Lower leg skin (tissue), 4 donors: ENCODE data around the gene TM4SF5. TPM values are rescaled to one million over a fixed set of nuclear protein-coding genes. Genes with fewer than 3 reads are reported as not detected.
A peak's percentile ranks its signal among the peaks of the same experiment; 100 is the strongest.

ENCODE experiments used
- DNase-seq, 2 donors: peaks; one replicate each; pipeline ENCODE4 v3.0.0-alpha.2; 2019; ENCODE audit warnings: low spot score in 2 of 2
- H3K4me3 ChIP-seq: fragments of 200-600 bp; sonication (generic); 2 replicates; pipeline ENCODE4 v1.5.1; 2017; ENCODE audit warnings: mild to moderate bottlenecking, low read depth; ENCODE audit not compliant: poor library complexity, severe bottlenecking
- POLR2A ChIP-seq, 2 donors: fragments of 450-650 bp; IDR thresholded peaks; one replicate each; pipeline ENCODE4 v1.6.1; 2016 to 2017; ENCODE audit warnings: antibody characterized with exemption in 2 of 2, mild to moderate bottlenecking in 1 of 2, moderate library complexity in 1 of 2
- WGBS, 2 donors: methylation state at CpG; one replicate each; pipeline ENCODE4 v1.1.5; 2018; 5-methylcytosine and 5-hydroxymethylcytosine counted together
- intact Hi-C: fragments of 100-400 bp; cut with DNase I; formaldehyde crosslinking; loops from one replicate; pipeline ENCODE4 v1.15.0; 2023; ENCODE audit warnings: low total_unique reads
- total RNA-seq, 4 donors: library from RNA; depleted of rRNA; stranded (reverse); fragments of >200 nt; gene quantifications; one replicate each; pipeline ENCODE4 v1.1.0, GENCODE V29; 2016
- TF ChIP-seq, protein P1 (sequence below), 3 donors: fragments of 450-650 bp; IDR thresholded peaks; one replicate each; pipeline ENCODE4 v1.5.1; 2016; ENCODE audit warnings: antibody characterized with exemption in 3 of 3, mild to moderate bottlenecking in 3 of 3, moderate library complexity in 2 of 3

Gene TM4SF5
- total RNA-seq, 4 donors from 2014 or later = not detected

GRCh38 chr17:4780325-4780955 is 8.8 kb downstream of the TM4SF5 start:
- 91 to 93% methylated on average over 11 of the region's 11 CpGs for WGBS, 2 donors
- no peak for DNase-seq
- TF ChIP-seq, protein P1, sequence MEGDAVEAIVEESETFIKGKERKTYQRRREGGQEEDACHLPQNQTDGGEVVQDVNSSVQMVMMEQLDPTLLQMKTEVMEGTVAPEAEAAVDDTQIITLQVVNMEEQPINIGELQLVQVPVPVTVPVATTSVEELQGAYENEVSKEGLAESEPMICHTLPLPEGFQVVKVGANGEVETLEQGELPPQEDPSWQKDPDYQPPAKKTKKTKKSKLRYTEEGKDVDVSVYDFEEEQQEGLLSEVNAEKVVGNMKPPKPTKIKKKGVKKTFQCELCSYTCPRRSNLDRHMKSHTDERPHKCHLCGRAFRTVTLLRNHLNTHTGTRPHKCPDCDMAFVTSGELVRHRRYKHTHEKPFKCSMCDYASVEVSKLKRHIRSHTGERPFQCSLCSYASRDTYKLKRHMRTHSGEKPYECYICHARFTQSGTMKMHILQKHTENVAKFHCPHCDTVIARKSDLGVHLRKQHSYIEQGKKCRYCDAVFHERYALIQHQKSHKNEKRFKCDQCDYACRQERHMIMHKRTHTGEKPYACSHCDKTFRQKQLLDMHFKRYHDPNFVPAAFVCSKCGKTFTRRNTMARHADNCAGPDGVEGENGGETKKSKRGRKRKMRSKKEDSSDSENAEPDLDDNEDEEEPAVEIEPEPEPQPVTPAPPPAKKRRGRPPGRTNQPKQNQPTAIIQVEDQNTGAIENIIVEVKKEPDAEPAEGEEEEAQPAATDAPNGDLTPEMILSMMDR (IDR thresholded peaks at IDR 0.05) = no peak
- TF ChIP-seq POLR2A (IDR thresholded peaks at IDR 0.05) = no peak
- H3K4me3 ChIP-seq = no peak overlapping the region
- intact Hi-C loops = no loop called here

GRCh38 chr17:4782652-4783051 is 11.0 kb downstream of the TM4SF5 start:
- intact Hi-C loops = no loop called here
- DNase-seq = no peak

DNA sequence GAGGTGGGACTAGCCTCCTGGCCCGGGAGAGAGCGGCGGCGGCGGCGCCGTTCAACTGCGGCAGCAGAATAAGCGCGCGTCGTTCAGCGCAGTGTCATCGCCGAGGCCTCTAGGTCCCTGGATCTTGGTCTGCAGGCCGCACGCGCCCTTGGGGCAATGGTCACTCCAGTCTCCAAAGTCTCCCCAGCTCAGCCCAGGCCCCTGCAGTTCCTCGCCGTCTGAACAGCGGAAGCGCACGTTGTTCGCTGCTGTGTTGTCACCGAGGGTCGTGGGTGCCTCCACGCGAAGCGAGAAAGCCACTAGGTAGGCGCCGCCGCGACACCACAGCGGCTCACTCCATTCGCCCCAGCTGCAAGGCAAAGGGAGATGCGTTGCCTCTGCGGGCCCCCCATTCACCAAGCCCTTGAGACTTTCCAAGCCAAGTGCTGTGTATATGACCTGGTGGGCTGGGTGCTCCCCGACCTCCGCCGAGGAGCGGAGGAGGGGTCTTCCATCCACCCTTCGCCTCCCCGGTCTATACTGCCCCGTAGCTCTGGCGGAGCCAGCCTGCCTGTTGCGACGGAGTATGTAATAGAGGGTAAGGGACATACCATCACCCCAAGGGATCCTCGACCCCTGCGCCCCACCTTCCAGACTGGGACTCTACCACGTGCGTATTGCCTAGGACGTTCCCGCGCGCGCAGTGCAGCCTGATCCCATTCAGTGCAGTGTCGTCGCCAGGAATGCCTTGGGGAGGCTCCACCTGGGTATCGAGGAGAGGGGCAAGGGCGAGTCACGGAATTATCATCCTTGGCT is 13.8 kb downstream of the TM4SF5 start:
- no peak overlapping the region for H3K4me3 ChIP-seq
- TF ChIP-seq, protein P1 (IDR thresholded peaks at IDR 0.05) = no peak
- intact Hi-C loops = loop anchor here (5.0 kb wide), 2 partner anchors 48 to 97 kb away; partner anchors contain the start of genes CXCL16 and ZMYND15
- WGBS, 2 donors = 15 to 18% methylated on average over 56 to 57 of the region's 61 CpGs
- no peak for DNase-seq

More at GRCh38 chr17:4782652-4783051, 11.0 kb downstream of the TM4SF5 start:
- WGBS, 2 donors = 40 to 55% methylated on average over 24 to 28 of the region's 28 CpGs
- H3K4me3 ChIP-seq = no peak overlapping the region
- TF ChIP-seq POLR2A (IDR thresholded peaks at IDR 0.05) = no peak
- TF ChIP-seq, protein P1 (IDR thresholded peaks at IDR 0.05) = no peak

- WGBS, 2 donors = 9 to 10% methylated on average over 8 to 15 of the region's 24 CpGs
- no peak within 1 kb of the TSS for H3K4me3 ChIP-seq
- intact Hi-C loops = loop anchor here (5.0 kb wide), 2 partner anchors 49 to 96 kb away; partner anchors contain the start of genes CXCL16 and ZMYND15
- no peak for TF ChIP-seq POLR2A (IDR thresholded peaks at IDR 0.05)
- DNase-seq = peak in 1 of 2 donors; percentile 89
Observed at GRCh38 chr17:4786106-4786511, 14.4 kb downstream of the TM4SF5 start, which contains the start of gene VMO1. Gene VMO1, minus strand, starts transcription at chr17:4786364. Its CDS starts 12 bp downstream, at chr17:4786352.

GRCh38 chr17:4786516-4786915 is 14.8 kb downstream of the TM4SF5 start:
- intact Hi-C loops = loop anchor here (5.0 kb wide), 2 partner anchors 49 to 96 kb away; partner anchors contain the start of genes CXCL16 and ZMYND15
- TF ChIP-seq, protein P1 (IDR thresholded peaks at IDR 0.05) = no peak
- no peak for TF ChIP-seq POLR2A (IDR thresholded peaks at IDR 0.05)

More at GRCh38 chr17:4786516-4786915, 14.8 kb downstream of the TM4SF5 start:
- DNase-seq = no peak
- WGBS, 2 donors = 29 to 31% methylated on average over 6 of the region's 6 CpGs
- H3K4me3 ChIP-seq = no peak overlapping the region
